AG09309 (cell line): ENCODE data around the gene REXO4.

Source experiments
- DNase-seq: peaks from one replicate; pipeline ENCODE4 v3.0.0-alpha.2; 2010; ENCODE audit warnings: low read depth
- H3K4me3 ChIP-seq: 2 replicates; pipeline ENCODE4 v1.5.1; 2011; ENCODE audit warnings: mild to moderate bottlenecking, low read depth, low read length, moderate library complexity; ENCODE audit not compliant: control insufficient read depth
- CTCF ChIP-seq: IDR thresholded peaks from 2 replicates; pipeline ENCODE4 v1.5.1; 2011; ENCODE audit warnings: mild to moderate bottlenecking, low read depth, low read length, inconsistent platforms; ENCODE audit not compliant: insufficient read depth, control insufficient read depth; ENCODE audit errors: missing control alignments

REXO4 gene

GRCh38 chr9:133461975-133462374 is 44.2 kb upstream of the REXO4 start:
- TF ChIP-seq CTCF: no peak
- no peak for DNase-seq
- no peak overlapping the region for H3K4me3 ChIP-seq

- peak overlapping the region; percentile 78 for H3K4me3 ChIP-seq
- no peak for DNase-seq
- TF ChIP-seq CTCF: no peak
These were observed 42.8 kb upstream of the REXO4 start for GRCh38 chr9:133460405-133461175.

- H3K4me3 ChIP-seq: peak within 1 kb of the TSS; percentile 78
- no peak for TF ChIP-seq CTCF
- peak; percentile 31 for DNase-seq
These were observed 41.9 kb upstream of the REXO4 start, which contains the start of gene CACFD1 for GRCh38 chr9:133459476-133460404. CACFD1 (plus strand) TSS chr9:133459978; CDS start chr9:133460067, 89 bp downstream.

GRCh38 chr9:133458643-133459312 is 41.0 kb upstream of the REXO4 start:
- no peak for TF ChIP-seq CTCF
- peak overlapping the region; percentile 78 for H3K4me3 ChIP-seq
- no peak for DNase-seq

GRCh38 chr9:133457748-133458147 is 39.9 kb upstream of the REXO4 start:
- TF ChIP-seq CTCF: no peak
- H3K4me3 ChIP-seq: no peak overlapping the region
- DNase-seq: no peak

GRCh38 chr9:133457233-133457632 is 39.4 kb upstream of the REXO4 start:
- DNase-seq: no peak
- H3K4me3 ChIP-seq: no peak overlapping the region
- no peak for TF ChIP-seq CTCF
